CD4-positive, alpha-beta T cell treated with Interleukin-15 for 1 hour (primary cell): Measurements from ENCODE around the gene SCN1B.
A peak's percentile ranks its signal among the peaks of the same experiment; 100 is the strongest.

Experiments used
- DNase-seq: peaks from one replicate; pipeline ENCODE4 v3.0.0-alpha.2; 2020

The SCN1B gene

DNA sequence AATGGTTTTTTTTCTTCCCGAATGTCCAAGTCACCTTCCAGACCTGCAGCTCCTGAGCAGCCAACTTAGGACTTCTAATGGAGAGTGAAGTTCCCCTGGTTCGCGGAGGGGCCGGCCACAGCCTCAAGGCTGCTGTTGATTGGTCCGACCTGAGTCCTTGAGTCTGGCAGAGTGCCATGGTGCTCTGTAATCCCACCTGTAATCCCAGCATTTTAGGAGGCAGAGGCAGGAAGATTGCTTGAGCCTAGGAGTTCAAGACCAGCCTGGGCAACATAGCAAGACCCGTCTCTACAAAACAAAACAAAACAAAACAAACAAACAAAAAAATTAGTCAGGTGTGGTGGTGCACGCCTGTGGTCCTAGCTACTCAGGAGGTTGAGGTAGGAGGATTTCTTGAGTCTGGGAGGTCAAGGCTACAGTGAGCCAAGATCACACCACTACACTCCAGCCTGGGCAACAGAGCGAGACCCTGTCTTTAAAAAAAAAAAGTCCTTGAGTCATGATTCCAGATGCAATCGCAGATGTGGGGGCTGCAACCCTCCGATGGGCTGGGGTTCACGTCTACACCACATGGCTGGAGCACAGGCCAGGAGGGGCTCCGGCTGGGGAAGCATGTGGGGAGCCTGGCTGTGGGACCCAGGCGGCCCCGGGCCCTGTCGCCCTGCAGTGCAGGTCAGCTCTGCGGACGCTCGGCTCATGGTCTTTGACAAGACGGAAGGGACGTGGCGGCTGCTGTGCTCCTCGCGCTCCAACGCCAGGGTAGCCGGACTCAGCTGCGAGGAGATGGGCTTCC, 28.9 kb downstream of the SCN1B start:
- no peak for DNase-seq

DNA sequence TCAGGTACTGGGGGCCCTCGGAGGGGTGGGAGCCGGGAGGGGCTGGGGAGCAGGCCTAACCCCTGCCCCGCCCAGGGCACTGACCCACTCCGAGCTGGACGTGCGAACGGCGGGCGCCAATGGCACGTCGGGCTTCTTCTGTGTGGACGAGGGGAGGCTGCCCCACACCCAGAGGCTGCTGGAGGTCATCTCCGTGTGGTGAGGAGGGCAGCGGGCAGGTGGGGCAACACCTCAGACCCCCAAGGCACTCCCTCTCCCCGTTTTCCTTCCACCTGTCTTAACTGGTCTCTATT, 29.5 kb downstream of the SCN1B start:
- no peak for DNase-seq

DNA sequence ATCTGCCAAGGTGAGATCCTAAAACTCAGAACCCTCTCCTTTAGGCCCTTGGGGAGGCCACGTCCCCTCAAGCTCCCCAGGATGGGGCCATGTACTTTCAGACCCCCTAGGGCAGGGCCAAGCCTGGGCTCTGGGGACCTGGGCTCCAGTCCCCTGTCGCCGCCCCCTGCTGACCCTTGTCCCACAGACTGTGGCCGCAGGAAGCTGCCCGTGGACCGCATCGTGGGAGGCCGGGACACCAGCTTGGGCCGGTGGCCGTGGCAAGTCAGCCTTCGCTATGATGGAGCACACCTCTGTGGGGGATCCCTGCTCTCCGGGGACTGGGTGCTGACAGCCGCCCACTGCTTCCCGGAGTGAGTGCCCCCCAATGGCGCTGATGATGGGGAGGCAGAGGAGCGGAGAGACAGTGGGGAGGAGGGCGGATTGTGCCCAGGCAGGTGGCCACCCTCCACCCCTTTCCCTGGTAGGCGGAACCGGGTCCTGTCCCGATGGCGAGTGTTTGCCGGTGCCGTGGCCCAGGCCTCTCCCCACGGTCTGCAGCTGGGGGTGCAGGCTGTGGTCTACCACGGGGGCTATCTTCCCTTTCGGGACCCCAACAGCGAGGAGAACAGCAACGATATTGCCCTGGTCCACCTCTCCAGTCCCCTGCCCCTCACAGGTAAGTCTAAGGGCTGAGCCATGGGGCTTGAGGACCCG, 30.0 kb downstream of the SCN1B start:
- DNase-seq, result no peak

DNA sequence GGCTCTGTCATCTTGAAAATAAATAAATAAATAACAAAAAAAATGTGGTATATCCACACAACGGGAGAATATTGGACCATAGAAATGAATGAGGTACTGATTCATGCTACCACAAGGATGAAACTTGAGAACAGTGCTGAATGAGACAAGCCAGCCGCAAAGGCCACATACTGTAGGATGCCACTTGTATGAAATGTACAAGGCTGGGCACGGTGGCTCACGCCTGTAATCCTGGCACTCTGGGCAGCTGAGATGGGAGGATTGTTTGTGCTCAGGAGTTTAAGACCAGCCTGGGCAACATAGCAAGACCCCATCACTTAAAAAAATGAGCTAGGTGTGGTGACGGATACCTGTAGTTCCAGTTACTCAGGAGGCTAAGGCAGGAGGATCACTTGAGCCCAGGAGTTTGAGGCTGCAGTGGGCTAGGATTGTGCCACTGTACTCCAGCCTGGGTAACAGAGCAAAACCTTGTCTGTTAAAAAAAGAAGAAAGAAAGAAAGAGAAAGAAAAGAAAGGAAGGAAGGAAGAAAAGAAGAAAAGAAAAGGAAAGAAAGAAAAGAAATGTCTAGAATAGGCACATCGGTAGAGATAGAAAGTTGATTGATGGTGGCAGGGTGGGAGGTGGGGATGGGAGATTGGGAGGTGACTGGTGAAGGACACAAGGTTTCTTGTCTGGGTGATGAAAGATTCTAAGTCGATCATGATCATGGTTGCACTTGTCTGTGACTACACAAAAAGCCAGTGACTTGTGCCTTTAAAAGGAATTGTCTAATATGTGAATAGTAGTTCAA, 31.5 kb downstream of the SCN1B start:
- no peak for DNase-seq

DNA sequence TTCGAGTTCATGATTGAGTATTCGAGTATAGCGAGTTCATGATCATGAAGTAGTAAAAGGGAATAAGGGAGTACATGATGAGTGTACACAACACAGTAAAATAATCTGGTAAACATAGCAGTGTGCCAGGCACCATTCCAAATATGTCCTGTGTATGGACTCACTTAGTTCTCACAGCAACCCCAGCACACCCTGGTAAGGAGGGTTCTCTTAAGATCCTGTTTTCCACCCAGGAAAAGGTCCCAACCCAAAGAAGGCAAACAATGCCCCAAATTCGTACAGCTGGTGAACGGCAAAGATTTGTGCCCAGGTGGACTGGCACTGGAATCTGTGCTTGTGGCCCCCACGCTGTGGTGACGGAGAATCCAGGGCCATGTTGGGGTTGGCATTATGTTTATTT, 32.7 kb downstream of the SCN1B start:
- DNase-seq, result peak; percentile 1

DNA sequence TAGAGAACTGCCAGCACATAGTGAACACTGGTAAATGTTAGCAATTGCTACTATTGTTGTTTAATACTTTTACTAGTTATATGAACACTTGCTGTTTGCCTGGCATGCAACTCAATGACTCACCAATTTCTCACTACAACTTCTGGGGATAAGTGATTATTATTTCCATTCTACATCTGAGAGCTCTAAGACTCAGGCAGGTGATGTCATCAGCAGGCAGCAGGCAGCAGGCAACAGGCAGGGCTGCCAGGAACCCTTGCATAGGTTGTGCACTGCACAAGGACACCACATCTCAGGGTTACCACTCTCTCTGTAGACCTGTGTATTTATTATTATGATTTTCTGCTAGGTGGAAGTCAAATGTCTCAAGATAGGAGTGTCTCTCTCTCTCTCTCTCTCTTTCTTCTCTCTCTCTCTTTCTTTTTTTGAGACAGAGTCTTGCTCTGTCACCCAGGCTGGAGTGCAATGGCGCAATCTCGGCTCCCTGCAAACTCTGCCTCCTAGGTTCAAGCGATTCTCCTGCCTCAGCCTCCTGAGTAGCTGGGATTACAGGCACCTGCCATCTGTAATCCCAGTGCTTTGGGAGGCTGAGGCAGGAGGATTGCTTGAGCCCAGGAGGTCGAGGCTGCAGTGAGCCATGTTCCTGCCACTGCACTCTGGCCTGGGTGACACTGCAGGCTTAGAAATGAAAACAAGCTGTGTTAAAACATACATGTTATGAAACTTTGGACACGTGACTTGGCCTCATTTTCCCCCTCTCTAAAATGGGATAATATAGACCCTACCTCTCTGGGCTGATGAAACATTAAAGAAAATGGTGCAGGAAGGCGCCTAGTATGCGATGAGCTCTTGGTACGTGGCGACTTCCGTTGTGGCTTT, 33.9 kb downstream of the SCN1B start:
- no peak for DNase-seq

DNA sequence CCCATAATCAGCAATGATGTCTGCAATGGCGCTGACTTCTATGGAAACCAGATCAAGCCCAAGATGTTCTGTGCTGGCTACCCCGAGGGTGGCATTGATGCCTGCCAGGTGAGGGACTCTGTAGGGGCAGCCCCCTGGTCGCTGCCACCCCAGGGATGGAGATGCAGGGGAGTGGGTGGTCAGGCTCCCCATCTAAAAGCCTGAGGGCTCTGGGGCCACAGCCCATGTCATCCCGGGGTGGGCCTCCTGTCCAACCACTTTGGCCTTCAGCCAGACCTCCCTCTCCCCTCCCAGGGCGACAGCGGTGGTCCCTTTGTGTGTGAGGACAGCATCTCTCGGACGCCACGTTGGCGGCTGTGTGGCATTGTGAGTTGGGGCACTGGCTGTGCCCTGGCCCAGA, 35.3 kb downstream of the SCN1B start:
- peak; percentile 3 for DNase-seq

DNA sequence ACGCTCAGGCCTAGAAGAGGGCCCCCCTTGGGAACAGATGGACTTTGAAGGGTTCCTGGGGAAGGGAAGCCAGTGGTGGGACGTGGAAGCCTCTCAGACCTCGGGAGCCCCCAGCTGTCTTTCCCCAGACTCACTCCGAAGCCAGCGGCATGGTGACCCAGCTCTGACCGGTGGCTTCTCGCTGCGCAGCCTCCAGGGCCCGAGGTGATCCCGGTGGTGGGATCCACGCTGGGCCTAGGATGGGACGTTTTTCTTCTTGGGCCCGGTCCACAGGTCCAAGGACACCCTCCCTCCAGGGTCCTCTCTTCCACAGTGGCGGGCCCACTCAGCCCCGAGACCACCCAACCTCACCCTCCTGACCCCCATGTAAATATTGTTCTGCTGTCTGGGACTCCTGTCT, 35.9 kb downstream of the SCN1B start:
- DNase-seq, result peak; percentile 4

DNA sequence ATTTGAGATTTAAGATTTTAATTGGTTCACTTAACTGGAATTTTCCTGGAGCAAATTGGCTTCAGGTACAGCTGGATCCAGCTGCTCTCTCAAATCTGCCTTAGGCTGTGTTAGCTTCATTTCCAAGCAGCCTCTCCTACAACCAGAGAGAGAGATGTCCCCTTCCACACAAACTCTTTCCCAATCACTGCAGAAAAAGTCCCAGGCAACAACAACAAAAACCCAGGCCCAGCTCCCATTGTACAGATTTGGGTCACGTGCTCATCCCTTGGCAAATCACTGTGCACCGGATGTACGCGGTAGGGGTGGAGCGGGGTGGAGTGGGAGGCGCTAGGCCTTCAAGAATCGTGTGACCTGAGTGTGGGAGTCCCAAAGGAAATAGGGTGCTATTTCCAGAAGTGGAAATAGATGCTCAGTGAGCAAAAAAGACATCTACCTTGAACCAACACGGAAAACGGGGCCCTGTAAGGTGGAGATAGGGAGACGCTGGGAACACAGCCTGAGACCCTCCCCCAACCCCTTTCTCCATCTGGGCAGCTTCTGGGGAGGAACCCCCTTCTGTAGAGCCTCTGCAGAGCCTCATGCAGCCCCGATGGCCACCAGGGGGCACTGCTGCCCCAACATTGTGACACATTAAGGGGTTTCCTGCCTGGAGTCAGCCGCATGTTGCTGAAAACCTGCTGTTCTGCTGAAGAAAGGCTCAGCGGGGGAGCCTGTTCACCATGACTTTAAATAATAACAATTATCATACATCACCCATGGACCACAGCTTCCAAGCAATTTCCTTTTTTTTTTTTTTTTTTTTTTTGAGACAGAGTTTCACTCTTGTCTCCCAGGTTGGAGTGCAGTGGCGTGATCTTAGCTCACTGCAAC, 36.7 kb downstream of the SCN1B start:
- DNase-seq, result peak; percentile 86

DNA sequence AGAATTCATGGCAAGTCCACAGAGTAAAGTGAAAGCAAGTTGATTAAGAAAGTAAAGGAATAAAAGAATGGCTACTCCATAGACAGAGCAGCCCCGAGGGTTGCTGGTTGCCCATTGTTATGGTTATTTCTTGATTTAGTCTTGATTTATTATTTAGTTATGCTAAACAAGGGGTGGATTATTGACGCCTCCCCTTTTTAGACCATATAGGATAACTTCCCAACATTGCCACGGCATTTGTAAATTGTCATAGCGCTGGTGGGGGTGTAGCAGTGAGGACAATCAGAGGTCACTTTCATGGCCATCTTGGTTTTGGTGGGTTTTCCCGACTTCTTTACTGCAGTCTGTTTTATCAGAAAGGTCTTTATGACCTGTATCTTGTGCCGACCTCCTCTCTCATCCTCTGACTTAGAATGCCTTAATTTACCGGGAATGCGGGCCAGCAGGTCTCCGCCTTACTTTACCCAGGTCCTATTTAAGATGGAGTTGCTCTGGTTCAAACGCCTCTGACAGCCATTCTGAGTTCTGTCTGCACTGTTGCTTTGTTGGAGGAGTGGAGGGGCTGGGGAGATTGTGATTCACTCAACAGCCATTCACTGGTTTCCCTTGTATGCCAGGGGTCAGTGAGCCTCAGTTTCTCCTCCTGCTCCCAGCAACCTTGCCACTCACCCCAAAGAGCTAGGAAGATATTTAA, 38.8 kb downstream of the SCN1B start:
- no peak for DNase-seq

DNA sequence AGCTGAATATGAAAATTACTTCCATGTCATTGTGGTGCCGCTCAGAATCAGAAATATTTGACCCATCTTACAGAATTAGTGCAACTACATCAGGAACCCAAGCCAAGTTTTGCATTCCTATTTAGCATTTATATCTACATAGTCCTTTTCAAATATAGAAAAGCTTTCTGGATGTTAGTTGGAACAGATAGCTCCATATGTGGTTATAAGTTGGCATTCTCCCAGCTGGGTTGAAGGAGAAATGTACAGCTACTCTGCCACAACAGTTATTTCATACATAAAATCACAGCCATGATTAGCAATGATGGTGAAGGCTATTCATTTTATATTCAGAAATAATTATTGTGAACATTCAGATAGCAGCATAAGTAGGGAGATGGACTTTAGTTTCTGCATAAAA, 39.4 kb downstream of the SCN1B start:
- DNase-seq, result no peak

DNA sequence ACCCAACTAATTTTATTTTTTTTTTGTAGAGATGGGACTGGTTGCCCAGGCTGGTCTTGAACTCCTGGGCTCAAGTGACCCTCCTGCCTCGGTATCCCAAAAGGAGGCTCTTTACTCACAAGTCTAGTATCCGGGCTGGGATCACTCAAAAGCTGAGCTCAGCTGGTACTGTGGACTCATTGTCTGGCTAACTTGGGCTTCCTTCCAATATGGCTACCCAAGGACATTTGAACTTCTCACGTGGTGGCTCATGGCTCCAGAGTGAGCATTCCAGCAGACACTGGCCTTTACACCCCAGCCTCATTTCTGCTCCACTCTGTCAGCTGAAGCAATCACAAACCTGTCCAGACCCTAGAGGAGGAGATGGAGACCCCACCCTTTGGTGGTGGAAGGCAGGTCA, 40.2 kb downstream of the SCN1B start:
- no peak for DNase-seq

DNA sequence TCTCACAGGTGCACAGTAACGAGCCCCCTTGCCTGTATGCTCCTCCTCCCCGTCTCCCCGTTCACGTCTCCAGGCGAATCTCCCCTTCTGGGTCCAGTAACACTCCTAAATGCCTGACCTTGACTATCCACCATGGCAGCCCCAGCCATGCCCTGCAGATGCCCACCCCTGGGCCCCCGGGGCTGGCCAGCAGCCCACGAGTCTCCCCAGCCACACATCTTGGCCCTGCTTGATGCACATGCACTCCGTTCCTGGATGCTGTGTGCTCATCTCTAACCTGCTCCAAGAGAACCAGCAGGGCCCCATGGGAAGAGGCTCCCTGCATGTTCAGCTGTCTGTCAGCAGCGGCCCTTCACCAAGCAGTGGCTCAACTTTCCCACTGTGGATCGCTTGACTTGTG, 43.2 kb downstream of the SCN1B start:
- DNase-seq, result no peak

DNA sequence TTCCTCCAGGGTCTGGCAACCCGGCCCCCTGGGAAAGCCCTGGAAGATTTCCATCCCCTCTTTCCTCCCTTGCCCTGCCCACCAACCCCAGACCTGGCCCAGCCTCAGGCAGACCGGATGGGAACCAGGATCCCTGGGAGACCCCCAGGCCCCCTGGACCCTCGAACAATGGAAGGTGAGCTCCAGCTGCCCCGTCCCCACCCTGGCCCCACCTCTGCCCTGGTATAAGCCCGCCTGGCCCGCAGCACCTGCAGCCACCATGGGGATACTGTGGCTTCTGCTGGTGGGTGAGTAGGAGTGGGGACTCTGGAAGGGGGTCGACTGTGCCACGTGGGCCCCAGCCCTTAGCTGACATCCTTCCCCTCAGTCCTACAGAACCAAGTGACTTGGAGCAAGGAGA, 43.7 kb downstream of the SCN1B start:
- DNase-seq, result no peak

DNA sequence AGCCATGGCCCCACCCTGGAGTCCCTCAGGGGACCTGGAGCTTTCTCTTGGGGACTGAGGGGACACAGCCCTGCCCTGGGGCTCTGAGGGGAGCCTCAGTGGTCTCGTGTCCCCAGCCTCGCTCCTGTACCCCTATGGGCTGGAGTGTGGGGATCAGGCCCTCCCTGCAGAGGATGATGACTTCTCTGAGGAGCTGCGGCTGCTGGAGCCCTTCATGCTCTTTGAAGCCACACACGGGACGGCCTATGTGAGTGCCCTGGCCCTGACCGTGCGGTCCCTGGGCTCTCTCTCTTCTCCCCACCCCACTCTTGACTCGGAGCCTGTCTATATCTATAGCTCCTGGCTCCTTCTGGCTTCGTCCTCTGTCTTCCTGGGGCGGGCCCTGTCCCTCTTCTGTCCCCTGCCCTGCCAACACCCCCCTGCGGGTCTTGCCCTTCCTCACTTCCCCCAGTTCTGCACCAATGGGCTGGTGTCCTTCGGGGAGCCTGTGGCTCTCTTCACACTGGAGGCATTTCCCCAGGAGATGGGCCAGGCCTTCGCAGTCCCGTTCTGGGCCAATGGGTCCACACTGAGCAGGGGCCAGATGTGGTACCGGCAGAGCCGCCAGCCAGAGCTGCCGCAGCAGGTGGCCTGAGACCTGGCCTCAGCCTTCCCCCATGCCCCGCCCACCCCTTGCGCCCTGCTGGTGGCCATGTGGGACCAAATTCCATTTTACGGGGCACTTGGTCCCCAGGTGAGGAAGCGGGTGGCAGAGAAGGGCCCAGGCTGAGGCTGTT, 44.3 kb downstream of the SCN1B start:
- DNase-seq, result no peak

DNA sequence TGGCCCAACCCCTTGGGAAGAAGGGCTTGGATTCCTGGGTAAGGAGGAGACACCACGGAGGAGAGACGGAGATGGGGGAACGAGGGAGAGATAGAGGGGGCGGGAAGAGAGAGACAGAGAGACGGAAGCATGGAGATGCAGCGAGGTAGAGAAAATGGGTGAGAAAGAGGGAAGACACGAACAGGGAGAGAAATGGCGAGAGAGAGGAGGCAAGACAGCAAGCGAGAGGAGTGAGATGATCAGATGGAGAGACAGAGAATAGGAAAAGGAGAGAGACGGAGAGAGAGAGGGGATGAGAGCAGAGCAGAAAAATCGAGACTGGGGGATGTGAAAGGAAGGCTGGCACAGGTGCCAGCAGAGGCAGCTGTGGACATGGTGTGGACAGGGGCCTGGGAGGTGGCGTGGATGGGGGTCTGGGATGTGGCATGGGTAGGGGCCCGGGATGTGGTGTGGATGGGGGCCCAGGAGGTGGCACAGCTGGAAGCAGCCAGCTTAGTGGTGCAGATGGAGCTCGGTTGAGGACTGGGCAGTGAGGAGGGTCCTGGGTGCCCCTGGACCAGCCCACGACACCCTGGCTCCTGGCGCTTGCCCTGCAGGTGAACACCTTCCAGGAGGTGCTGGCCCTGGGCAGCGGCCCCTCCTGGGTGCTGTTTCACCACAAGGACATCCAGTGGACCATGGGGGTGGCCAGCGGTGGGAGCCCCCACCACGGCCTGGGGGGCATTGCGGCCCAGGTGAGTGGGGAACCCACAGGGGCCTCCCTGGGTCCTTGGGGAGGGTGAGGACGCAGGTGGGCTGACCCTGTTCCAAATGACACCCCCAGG, 45.1 kb downstream of the SCN1B start:
- no peak for DNase-seq

DNA sequence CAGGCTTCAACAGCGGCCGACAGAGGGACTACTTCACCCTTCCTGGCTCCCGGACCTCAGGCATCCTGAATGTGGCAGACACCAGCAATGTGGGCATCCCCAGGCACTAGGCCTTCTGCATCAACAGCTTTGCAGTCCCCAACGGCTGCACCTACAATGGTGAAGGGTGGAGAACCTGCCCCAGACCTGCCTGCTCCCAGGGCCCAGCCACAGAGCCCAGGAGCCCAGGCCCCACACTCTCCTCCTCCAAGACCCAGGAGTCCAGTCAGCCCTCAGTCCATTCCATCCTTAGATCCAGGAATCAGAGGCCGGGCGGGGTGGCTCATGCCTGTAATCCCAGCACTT, 45.7 kb downstream of the SCN1B start:
- no peak for DNase-seq

DNA sequence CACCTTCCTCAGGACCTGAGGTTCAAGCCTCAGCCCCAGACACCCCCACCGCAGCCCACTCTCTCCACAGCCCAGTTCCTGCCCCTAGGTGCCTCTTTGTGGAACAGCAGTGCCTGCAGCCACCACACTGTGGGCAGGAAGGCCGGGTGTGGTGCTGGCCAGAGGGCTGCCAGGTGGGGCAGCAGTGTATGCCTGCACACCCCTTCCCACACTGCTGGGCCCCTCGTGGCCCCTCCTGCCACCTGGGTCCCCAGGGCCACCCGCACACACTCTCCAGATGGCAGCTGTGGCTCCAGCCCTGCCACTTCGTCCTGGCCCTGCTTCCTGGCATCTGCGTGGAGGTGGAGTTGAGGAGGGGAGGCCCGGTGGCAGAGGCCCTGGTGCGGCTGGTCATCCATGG, 46.4 kb downstream of the SCN1B start:
- no peak for DNase-seq

DNA sequence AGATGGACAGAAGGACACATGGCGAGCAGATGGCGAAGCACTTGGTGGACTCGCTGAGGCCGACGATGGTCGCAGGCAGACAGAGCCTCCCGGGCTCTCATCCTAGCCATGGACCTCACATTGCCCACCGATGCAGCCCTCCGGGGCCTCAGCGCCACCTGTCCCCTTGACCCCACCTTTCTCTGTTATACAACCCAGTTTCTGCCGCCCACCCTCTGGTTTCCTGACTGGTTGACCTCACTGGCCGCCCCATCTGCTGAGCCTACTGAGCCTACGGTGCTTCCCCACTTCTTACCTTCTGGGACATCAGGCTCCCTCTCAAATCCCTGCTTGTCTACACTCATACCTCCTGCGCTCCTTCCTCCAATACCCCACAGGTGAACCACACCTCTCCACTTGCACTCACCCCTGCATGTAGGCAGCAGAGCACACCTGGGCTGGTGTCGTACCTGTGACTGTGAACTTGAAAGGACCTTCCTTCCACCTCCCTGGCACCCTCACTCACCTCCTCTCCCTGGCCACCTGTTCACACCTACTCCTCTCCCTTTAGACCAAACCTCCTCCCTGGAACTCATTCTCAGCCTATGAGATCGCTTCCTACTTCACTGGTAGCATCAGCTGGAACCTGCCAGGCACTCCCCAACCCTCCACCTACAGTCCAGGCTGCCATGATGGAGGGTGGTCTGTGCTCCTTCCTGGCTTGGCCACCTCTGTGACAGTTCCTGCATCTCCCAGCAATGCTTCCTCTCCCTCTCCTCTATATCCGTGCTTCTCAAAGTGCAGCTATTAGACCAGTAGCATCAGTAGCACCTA, 47.3 kb downstream of the SCN1B start:
- DNase-seq, result no peak
